GM21526 (cell line): ENCODE measurements around the gene SCT.
A peak's percentile ranks its signal among the peaks of the same experiment; 100 is the strongest.

Experiments used
- ATAC-seq: cut with Tn5 transposase; IDR thresholded peaks from one replicate; pipeline ENCODE4 v1.9.1; 2021; ENCODE audit warnings: moderate library complexity; ENCODE audit not compliant: unreplicated experiment, low FRiP score

The SCT gene

GRCh38 chr11:623999-624704 lies 2.8 kb downstream of the SCT start:
- no peak for ATAC-seq

- ATAC-seq = no peak
Measured at GRCh38 chr11:623349-623869, 3.6 kb downstream of the SCT start.

GRCh38 chr11:621838-622237 lies 5.1 kb downstream of the SCT start:
- ATAC-seq = no peak

- ATAC-seq = no peak
Measured at GRCh38 chr11:620935-621814, 5.8 kb downstream of the SCT start.

GRCh38 chr11:620201-620600 lies 6.8 kb downstream of the SCT start:
- ATAC-seq = no peak

GRCh38 chr11:619628-620050 lies 7.3 kb downstream of the SCT start:
- no peak for ATAC-seq

GRCh38 chr11:618856-619627 lies 7.9 kb downstream of the SCT start:
- ATAC-seq = no peak

- ATAC-seq = no peak
Measured at GRCh38 chr11:617912-618682, 8.9 kb downstream of the SCT start.

- no peak for ATAC-seq
Measured at GRCh38 chr11:617199-617911, 9.6 kb downstream of the SCT start.

- ATAC-seq = no peak
Measured at GRCh38 chr11:616320-617198, 10.4 kb downstream of the SCT start.

GRCh38 chr11:615504-616319 lies 11.3 kb downstream of the SCT start, which contains the start of gene IRF7:
IRF7 (minus strand) TSS chr11:615950; CDS start chr11:615364, 586 bp downstream.
- peak; percentile 78 for ATAC-seq

GRCh38 chr11:614623-615503 lies 12.1 kb downstream of the SCT start:
- no peak for ATAC-seq

GRCh38 chr11:614021-614622 lies 12.9 kb downstream of the SCT start:
- ATAC-seq = no peak

GRCh38 chr11:613369-613968 lies 13.5 kb downstream of the SCT start:
- no peak for ATAC-seq

GRCh38 chr11:612961-613300 lies 14.1 kb downstream of the SCT start:
- ATAC-seq = no peak
